ENCODE measurements around the gene SNRPB. TPM values are rescaled to one million over a fixed set of nuclear protein-coding genes. Genes with fewer than 3 reads are reported as not detected.

SNRPB gene
- total RNA-seq, 6 experiments from 2014 or later: 155 to 240 (median 208) TPM

DNA sequence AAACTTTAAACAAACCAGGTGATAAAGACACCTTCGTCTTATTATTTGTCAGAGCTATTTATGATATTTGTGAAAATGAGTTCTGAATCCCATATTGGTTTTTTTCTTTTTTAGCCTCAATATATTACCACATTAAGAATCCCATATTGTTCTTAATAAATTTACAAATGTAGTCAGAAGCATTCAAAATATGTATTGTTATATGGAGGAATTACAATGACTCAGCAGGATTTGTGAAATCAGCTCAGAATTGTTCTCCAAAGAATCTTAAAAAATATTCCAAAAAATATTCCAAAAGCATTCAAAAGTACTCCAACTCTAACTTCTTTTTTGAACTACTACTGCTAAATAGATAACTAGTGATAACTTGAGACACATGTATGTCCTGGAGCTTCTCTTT lies 44.6 kb upstream of the SNRPB start:
- no peak overlapping the region for H3K4me3 Mint-ChIP-seq
- no peaks in the 10 kb centered on the region for H3K36me3 Mint-ChIP-seq (ENCODE audit: low read depth)
- no peak overlapping the region for H3K27ac Mint-ChIP-seq

DNA sequence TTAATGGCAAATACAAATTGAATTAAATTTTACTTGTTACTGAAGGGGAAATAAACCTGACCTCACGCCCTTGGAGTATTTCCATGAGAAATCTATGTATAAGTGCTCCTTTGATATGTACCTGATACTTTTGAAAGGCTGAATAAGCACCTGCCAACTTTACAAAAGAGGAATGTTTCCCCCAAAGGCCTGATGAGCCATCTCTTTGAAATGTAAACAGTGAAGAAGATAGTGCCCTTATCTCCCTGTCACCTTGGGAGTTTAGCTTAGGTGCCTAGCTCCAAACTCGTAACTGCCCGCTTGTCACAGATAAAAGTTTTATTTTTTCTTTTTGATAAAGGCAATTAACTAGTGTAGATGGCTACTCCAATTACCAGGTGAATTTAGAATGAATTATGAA lies 39.2 kb upstream of the SNRPB start:
- Mint-ChIP-seq H3K4me3 (no peak overlapping the region), H3K4me1 (ENCODE audit: low read depth) (peaks cover 11% of the 10 kb centered on the region), H3K27me3 (ENCODE audit: insufficient read depth) (no peaks in the 10 kb centered on the region), H3K9me3 (no peaks in the 10 kb centered on the region), H3K27ac (no peak overlapping the region), H3K36me3 (ENCODE audit: low read depth) (peaks cover 8% of the 10 kb centered on the region; the same call in 1 of the 2 replicates)
- TF ChIP-seq, protein P1, sequence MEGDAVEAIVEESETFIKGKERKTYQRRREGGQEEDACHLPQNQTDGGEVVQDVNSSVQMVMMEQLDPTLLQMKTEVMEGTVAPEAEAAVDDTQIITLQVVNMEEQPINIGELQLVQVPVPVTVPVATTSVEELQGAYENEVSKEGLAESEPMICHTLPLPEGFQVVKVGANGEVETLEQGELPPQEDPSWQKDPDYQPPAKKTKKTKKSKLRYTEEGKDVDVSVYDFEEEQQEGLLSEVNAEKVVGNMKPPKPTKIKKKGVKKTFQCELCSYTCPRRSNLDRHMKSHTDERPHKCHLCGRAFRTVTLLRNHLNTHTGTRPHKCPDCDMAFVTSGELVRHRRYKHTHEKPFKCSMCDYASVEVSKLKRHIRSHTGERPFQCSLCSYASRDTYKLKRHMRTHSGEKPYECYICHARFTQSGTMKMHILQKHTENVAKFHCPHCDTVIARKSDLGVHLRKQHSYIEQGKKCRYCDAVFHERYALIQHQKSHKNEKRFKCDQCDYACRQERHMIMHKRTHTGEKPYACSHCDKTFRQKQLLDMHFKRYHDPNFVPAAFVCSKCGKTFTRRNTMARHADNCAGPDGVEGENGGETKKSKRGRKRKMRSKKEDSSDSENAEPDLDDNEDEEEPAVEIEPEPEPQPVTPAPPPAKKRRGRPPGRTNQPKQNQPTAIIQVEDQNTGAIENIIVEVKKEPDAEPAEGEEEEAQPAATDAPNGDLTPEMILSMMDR (IDR thresholded peaks at IDR 0.05): no peak
- DNase-seq: no peak

More for the DNA sequence above, 44.6 kb upstream of the SNRPB start:
- TF ChIP-seq, protein P1 (IDR thresholded peaks at IDR 0.05): no peak
- Mint-ChIP-seq H3K4me1 (ENCODE audit: low read depth) (peaks cover 11% of the 10 kb centered on the region), H3K9me3 (no peaks in the 10 kb centered on the region), H3K27me3 (ENCODE audit: insufficient read depth) (no peaks in the 10 kb centered on the region; the same call in 1 of the 2 replicates)
- DNase-seq: no peak

GRCh38 chr20:2509468-2509781 lies 38.8 kb upstream of the SNRPB start:
- TF ChIP-seq, protein P1 (IDR thresholded peaks at IDR 0.05): no peak
- H3K4me1 Mint-ChIP-seq (ENCODE audit: low read depth): peaks cover 11% of the 10 kb centered on the region
- no peaks in the 10 kb centered on the region for H3K9me3 Mint-ChIP-seq
- DNase-seq: no peak
- H3K27ac Mint-ChIP-seq: peak overlapping the region; percentile 94
- H3K4me3 Mint-ChIP-seq: peak overlapping the region; percentile 99
- peaks cover 8% of the 10 kb centered on the region; the same call in 1 of the 2 replicates for H3K36me3 Mint-ChIP-seq (ENCODE audit: low read depth)
- no peaks in the 10 kb centered on the region for H3K27me3 Mint-ChIP-seq (ENCODE audit: insufficient read depth)

DNA sequence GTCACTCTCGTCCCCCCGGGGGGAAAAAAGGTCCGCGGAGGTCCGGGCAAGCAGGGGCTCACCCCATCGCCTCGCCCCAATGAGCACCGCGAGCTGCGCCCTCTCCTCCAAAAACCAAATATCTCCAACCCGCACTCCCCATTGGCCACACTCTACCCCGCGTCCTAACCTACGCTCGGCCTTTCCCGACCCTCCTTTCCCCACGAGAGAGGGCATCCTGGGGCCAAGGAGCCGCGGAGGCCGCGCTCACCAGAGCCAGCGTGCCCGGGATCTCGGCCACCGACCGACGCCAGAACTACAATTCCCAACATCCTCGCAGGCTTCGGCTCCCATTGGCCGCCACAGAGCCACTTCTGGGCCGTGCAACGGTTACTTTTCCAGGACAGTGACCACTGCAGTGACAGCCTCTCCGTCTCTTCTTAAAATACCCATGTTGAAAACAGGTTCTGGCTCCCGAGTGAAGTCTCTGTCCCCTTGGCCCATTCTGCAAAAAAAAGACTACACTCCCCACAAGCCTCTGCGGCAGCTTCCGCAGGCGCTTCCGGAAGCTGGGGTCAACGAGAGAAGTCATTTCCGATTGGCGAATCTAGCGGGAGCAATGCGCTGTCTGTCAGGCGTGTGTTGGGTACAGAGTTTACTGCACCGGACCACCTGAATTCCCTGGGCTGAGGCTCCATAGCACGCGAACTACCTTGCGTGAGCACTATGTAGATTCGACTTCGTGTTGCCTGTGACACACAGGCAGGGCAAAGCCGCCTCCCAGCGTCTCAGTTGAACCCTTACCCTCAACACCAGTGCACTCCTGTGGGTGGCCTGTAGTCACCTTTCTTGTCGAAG lies 38.3 kb upstream of the SNRPB start, which contains the start of gene ZNF343:
ZNF343 (minus strand) TSS at position 285 of the 837 bp plus-strand sequence. CDS start 15,020 bp downstream, outside the sequence.
- H3K27ac Mint-ChIP-seq: peak within 1 kb of the TSS; percentile 94

GRCh38 chr20:2507875-2508630 lies 37.5 kb upstream of the SNRPB start:
- Mint-ChIP-seq H3K27ac (peak overlapping the region; percentile 94), H3K9me3 (no peaks in the 10 kb centered on the region), H3K4me1 (ENCODE audit: low read depth) (peaks cover 11% of the 10 kb centered on the region), H3K4me3 (peak overlapping the region; percentile 99), H3K36me3 (ENCODE audit: low read depth) (peaks cover 8% of the 10 kb centered on the region; the same call in 1 of the 2 replicates), H3K27me3 (ENCODE audit: insufficient read depth) (no peaks in the 10 kb centered on the region)
- no peak for DNase-seq
- TF ChIP-seq, protein P1 (IDR thresholded peaks at IDR 0.05): no peak

More for the DNA sequence above, 38.3 kb upstream of the SNRPB start, which contains the start of gene ZNF343:
- peaks cover 8% of the 10 kb centered on the region; the same call in 1 of the 2 replicates for H3K36me3 Mint-ChIP-seq (ENCODE audit: low read depth)
- H3K27me3 Mint-ChIP-seq (ENCODE audit: insufficient read depth): no peaks in the 10 kb centered on the region
- peaks cover 11% of the 10 kb centered on the region for H3K4me1 Mint-ChIP-seq (ENCODE audit: low read depth)
- H3K9me3 Mint-ChIP-seq: no peaks in the 10 kb centered on the region
- TF ChIP-seq, protein P1 (IDR thresholded peaks at IDR 0.05): 0 out of 2 replicates have a peak, but pooled peaks have one; percentile 13
- H3K4me3 Mint-ChIP-seq: peak within 1 kb of the TSS; percentile 99
- peak; percentile 69 for DNase-seq
